HUES64 (cell line): Measurements from ENCODE around the gene BRWD1.

Experiments used
- H3K27ac ChIP-seq: 2 replicates; pipeline ENCODE4 v1.7.0; 2013; ENCODE audit warnings: low read depth, low read length, inconsistent platforms
- H3K27me3 ChIP-seq: 2 replicates; pipeline ENCODE4 v1.6.1; 2013; ENCODE audit warnings: mild to moderate bottlenecking, low read length; ENCODE audit not compliant: insufficient read depth
- H3K36me3 ChIP-seq: 2 replicates; pipeline ENCODE4 v1.6.1; 2013; ENCODE audit warnings: mild to moderate bottlenecking, low read length; ENCODE audit not compliant: insufficient read depth
- H3K4me1 ChIP-seq: 2 replicates; pipeline ENCODE4 v1.6.1; 2013; ENCODE audit warnings: mild to moderate bottlenecking, low read length, moderate library complexity; ENCODE audit not compliant: insufficient read depth
- H3K4me3 ChIP-seq: 2 replicates; pipeline ENCODE4 v1.5.1; 2013; ENCODE audit warnings: mild to moderate bottlenecking, low read length, moderate library complexity
- H3K9ac ChIP-seq: 2 replicates; pipeline ENCODE4 v1.6.1; 2013; ENCODE audit warnings: mild to moderate bottlenecking, low read depth, low read length
- H3K9me3 ChIP-seq: 2 replicates; pipeline ENCODE4 v1.6.1; 2013; ENCODE audit warnings: low read depth, low read length; ENCODE audit not compliant: insufficient read depth
- WGBS: fragments of 150-250, 120-280 bp; methylation state at CpG from one replicate; pipeline ENCODE4 v1.1.7; 2013; ENCODE audit warnings: missing lambda C conversion rate; 5-methylcytosine and 5-hydroxymethylcytosine counted together

Gene BRWD1

GRCh38 chr21:39327727-39328126 lies 14.3 kb upstream of the BRWD1 start:
- Histone ChIP-seq H3K9me3 (no peaks in the 10 kb centered on the region), H3K9ac (no peak overlapping the region), H3K27me3 (no peaks in the 10 kb centered on the region), H3K4me1 (peaks cover 4% of the 10 kb centered on the region; the same call in 1 of the 2 replicates), H3K36me3 (no peaks in the 10 kb centered on the region), H3K4me3 (no peak overlapping the region), H3K27ac (no peak overlapping the region)
- WGBS: 83% methylated on average over 4 of the region's 7 CpGs

DNA sequence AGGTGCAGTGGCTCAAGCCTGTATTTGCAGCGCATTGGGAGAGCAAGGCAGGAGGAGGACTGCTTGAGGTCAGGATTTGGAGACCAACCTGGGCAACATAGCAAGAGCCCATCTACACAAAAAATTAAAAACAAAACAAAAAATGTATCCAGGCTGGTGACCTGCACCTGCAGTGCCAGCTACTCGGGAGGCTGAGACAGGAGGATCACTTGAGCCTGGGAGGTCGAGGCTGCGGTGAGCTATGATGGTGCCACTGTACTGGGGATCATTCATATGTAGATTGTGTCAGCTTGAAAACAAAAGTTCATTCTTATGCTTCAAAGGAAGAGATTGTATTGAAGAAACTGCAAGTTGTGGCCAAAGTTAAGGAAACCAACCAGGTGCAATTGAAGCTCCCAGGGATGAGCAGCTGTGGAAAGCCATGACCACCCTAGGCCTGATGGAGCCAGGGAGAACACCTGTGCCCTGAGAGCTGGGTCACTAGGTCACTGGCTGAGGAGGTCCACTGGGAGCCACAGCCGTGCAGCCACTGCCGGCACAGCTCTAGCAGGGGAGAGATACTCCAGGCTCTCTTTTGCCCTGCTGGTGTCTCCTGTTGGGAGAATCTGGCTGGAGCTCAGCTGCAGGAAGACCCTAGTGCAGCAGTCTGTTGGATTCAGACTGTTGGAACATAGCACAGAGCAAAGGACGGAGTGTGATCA lies 13.3 kb upstream of the BRWD1 start:
- Histone ChIP-seq H3K27ac (no peak overlapping the region; the same call in 1 of the 2 replicates), H3K27me3 (no peaks in the 10 kb centered on the region), H3K36me3 (no peaks in the 10 kb centered on the region), H3K9me3 (no peaks in the 10 kb centered on the region), H3K9ac (no peak overlapping the region), H3K4me1 (peaks cover 4% of the 10 kb centered on the region; the same call in 1 of the 2 replicates), H3K4me3 (no peak overlapping the region)
- WGBS: 90% methylated on average over 7 of the region's 7 CpGs

DNA sequence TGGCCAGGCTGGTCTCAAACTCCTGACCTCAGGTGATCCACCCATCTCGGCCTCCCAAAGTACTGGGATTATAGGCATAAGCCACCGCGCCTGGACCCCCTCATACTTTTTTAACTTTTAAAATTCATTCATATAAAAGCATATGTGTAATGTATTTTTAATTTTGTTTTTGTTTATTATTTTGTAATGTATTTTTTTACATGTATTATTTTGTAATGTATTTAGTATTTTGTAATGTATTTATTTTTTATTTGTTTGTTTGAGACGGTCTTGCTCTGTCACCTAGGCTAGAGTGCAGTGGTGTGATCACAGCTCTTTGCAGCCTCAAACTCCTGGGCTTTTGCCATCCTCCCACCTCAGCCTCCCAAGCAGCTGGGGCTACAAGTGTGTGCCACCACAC lies 12.0 kb upstream of the BRWD1 start:
- 100% methylated on average over 4 of the region's 4 CpGs for WGBS
- Histone ChIP-seq H3K9ac (no peak overlapping the region), H3K4me1 (peaks cover 4% of the 10 kb centered on the region; the same call in 1 of the 2 replicates), H3K4me3 (no peak overlapping the region), H3K9me3 (no peaks in the 10 kb centered on the region), H3K36me3 (no peaks in the 10 kb centered on the region), H3K27me3 (no peaks in the 10 kb centered on the region), H3K27ac (no peak overlapping the region)

DNA sequence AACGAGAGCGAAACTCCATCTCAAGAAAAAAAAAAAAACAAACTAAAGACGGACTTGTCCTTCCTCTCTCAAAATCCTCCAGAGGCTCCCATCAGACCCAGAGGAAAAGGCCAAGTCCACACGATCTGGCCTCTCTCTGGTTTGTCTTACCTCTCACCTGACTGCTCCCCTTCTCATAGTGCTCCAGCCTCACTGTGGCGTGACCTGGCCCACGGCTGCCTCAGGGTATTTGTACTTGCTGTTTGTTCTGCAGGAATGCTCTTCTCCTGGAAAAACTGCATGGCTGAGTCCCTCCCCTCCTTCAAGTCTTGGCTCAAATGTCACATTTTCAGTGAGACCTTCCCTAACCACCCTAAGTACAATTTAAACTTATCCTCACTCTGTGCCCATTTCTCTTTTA lies 8.0 kb upstream of the BRWD1 start:
- Histone ChIP-seq H3K9ac (no peak overlapping the region), H3K4me3 (no peak overlapping the region), H3K36me3 (no peaks in the 10 kb centered on the region), H3K27me3 (no peaks in the 10 kb centered on the region), H3K9me3 (no peaks in the 10 kb centered on the region), H3K27ac (no peak overlapping the region), H3K4me1 (no peaks in the 10 kb centered on the region)
- WGBS: 88% methylated on average over 6 of the region's 6 CpGs

GRCh38 chr21:39319814-39320332 lies 6.4 kb upstream of the BRWD1 start:
- Histone ChIP-seq H3K36me3 (no peaks in the 10 kb centered on the region), H3K9me3 (no peaks in the 10 kb centered on the region), H3K9ac (no peak overlapping the region), H3K27ac (no peak overlapping the region), H3K4me3 (no peak overlapping the region), H3K4me1 (no peaks in the 10 kb centered on the region), H3K27me3 (no peaks in the 10 kb centered on the region)
- 97% methylated on average over 3 of the region's 3 CpGs for WGBS

DNA sequence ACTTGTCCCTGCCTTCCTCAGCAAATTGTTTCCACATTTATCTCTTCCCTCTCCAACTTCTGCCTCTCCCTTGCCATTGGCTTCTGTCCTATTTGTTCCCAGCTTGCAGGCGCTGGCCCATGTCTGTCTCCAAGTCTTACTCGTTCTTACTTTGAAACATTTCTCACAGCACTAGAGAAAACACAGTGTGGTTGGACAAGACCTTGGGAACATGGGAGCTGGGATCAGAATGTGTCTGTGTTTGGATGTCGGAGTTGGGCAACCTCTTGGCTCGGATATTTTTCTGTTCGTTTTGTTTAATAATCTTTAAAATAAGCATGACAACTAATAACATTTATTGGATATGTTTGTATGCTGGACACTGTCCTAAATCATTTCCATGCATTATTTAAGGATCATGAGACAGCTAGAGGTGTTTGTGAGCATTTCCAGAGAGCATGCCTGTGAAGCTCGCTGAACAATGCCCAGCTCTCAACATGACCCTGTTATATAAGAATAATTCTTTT lies 5.9 kb upstream of the BRWD1 start:
- Histone ChIP-seq H3K4me1 (peaks cover 5% of the 10 kb centered on the region; the same call in 1 of the 2 replicates), H3K27ac (no peak overlapping the region)
- 87% methylated on average over 5 of the region's 6 CpGs for WGBS

GRCh38 chr21:39318091-39318959 lies 4.9 kb upstream of the BRWD1 start:
- WGBS: 97% methylated on average over 6 of the region's 8 CpGs
- Histone ChIP-seq H3K4me1 (peaks cover 5% of the 10 kb centered on the region; the same call in 1 of the 2 replicates), H3K36me3 (no peaks in the 10 kb centered on the region), H3K4me3 (no peak overlapping the region), H3K9me3 (no peaks in the 10 kb centered on the region), H3K9ac (no peak overlapping the region), H3K27ac (no peak overlapping the region), H3K27me3 (no peaks in the 10 kb centered on the region)

More for the DNA sequence above, 5.9 kb upstream of the BRWD1 start:
- Histone ChIP-seq H3K36me3 (no peaks in the 10 kb centered on the region), H3K9ac (no peak overlapping the region), H3K9me3 (no peaks in the 10 kb centered on the region), H3K4me3 (no peak overlapping the region), H3K27me3 (no peaks in the 10 kb centered on the region)

- no peaks in the 10 kb centered on the region for H3K27me3 ChIP-seq
- H3K9ac ChIP-seq: no peak overlapping the region
- H3K36me3 ChIP-seq: no peaks in the 10 kb centered on the region
- H3K4me1 ChIP-seq: peaks cover 5% of the 10 kb centered on the region; the same call in 1 of the 2 replicates
- H3K9me3 ChIP-seq: no peaks in the 10 kb centered on the region
- H3K27ac ChIP-seq: no peak overlapping the region
- WGBS: 88% methylated on average over 11 of the region's 11 CpGs
- H3K4me3 ChIP-seq: no peak overlapping the region
These were observed 4.0 kb upstream of the BRWD1 start for GRCh38 chr21:39317134-39318090.

- Histone ChIP-seq H3K9me3 (no peaks in the 10 kb centered on the region), H3K4me3 (no peak overlapping the region), H3K27ac (no peak overlapping the region), H3K27me3 (no peaks in the 10 kb centered on the region), H3K4me1 (peaks cover 10% of the 10 kb centered on the region; the same call in 1 of the 2 replicates), H3K36me3 (peaks cover 4% of the 10 kb centered on the region), H3K9ac (no peak overlapping the region)
- WGBS: 91% methylated on average over 5 of the region's 6 CpGs
These were observed 3.3 kb upstream of the BRWD1 start for GRCh38 chr21:39316729-39317128.

GRCh38 chr21:39315603-39316445 lies 2.4 kb upstream of the BRWD1 start:
- H3K27ac ChIP-seq: no peak overlapping the region
- 91% methylated on average over 9 of the region's 9 CpGs for WGBS
- H3K27me3 ChIP-seq: no peaks in the 10 kb centered on the region
- no peak overlapping the region for H3K9ac ChIP-seq
- H3K4me1 ChIP-seq: peaks cover 13% of the 10 kb centered on the region; the same call in 1 of the 2 replicates
- no peaks in the 10 kb centered on the region for H3K9me3 ChIP-seq
- H3K4me3 ChIP-seq: no peak overlapping the region
- peaks cover 12% of the 10 kb centered on the region for H3K36me3 ChIP-seq
